GM18499 (cell line): Measurements from ENCODE around the gene HS6ST2.
A peak's percentile ranks its signal among the peaks of the same experiment; 100 is the strongest.

Experiments used
- ATAC-seq: cut with Tn5 transposase; IDR thresholded peaks from one replicate; pipeline ENCODE4 v1.9.1; 2021; ENCODE audit warnings: moderate number of reproducible peaks; ENCODE audit not compliant: insufficient read depth, unreplicated experiment

Gene HS6ST2

DNA sequence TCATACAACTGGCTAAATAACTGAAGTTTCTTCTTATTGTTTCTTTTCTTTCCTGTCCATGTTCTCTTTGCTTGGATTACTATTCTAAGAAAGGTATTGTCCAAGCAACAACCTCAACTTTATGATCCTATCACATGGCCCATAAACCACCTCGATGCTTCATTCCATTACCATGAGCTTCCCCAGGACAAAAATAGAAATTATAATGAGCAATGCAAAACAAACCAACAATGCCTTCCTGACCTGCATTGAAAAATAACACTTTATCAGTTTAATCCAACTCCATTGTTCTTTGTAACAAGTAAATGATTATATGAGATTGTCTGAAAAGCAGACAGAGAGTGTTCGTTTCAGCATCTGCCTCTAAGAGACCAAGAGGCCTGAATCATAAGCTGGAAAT is 148.8 kb downstream of the HS6ST2 start:
- ATAC-seq, result no peak

DNA sequence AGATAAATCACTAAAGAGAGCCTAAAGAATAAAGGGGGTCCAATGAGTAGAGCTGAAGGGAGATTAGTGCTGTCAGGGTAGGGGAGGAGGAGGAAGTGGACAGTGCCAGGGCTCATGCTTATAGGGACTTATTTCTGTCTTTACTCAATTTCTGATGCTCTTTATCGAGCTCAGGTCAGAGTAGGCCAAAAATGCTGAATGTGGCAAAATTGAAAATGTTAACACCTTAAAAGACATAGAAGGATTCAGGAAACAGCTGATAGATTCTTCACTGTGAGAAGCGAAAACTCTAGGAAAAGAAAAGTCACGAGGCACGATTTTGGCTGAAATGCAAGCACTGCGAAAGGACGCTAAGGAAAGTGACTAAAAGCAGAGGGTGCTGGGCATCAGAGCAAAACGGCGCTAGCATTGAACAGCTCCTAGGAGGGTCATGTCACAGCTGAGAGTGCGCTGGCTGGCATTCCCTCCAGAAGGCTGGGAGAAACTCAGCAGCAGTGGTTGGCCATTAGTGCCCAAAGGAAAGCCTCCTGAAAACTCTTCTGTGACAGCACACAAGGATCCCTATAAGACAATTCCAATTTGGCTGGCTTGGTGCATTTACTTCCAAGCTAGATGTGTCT is 150.9 kb downstream of the HS6ST2 start:
- ATAC-seq, result no peak

- ATAC-seq, result peak; percentile 65
Measured at GRCh38 chrX:132802033-132802432, 156.4 kb downstream of the HS6ST2 start.

DNA sequence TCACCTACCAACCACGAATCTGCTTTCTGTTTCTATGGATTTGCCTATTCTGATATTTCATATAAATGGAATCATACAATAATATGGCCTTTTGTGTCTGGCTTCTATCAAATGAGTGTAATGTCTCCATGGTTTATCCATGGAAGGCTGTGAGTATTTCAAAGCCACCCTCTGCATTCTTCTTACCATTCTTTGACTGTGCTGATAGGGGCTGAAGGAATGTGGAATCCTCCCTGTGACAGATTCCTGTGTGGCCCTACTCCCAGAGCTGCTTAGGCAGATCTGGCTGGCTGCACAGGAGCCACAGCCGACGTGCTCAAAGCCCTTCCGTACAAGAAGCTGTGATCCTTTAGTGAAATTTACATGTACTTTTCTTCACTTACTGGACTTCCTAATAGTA is 163.2 kb downstream of the HS6ST2 start:
- no peak for ATAC-seq

DNA sequence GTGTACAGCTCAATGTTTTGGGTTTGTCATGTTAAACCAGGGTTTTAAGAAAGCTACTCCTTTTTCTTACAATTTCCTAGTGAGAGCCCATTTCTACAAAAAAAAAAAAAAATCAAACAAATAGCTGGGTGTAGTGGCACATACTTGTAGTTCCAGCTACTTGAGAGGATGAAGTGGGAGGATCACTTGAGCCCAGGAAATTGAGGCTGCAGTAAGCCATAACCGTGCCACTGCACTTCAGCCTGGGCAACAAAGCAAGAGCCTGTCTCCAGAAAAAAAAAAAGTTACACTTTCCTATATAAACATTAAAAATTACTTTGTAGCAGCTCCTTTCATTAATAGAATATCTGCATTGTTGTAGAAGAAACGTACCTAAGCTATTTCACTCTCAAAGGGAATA is 166.7 kb downstream of the HS6ST2 start:
- ATAC-seq, result no peak

DNA sequence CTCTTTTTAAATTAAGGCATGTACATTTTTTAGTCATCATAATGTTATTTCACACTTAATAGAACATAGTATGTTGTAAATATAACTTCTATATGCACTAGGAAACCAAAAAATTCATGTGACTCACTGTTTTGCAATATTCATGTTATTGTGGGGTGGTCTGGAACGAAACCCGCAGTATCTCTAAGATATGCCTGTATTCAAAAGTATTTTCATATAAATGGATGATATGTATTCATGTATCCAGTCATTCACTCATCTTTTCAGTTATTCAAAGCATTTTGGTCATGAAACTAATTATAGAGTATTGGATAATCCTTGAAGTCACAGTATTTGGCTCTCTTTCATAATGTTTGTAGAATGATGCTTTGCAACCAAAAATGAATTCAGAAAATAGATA is 168.1 kb downstream of the HS6ST2 start:
- ATAC-seq, result no peak

GRCh38 chrX:132786217-132786616 is 172.2 kb downstream of the HS6ST2 start:
- no peak for ATAC-seq

GRCh38 chrX:132778917-132779316 is 179.5 kb downstream of the HS6ST2 start:
- no peak for ATAC-seq

GRCh38 chrX:132776486-132777210 is 181.8 kb downstream of the HS6ST2 start:
- ATAC-seq, result no peak

GRCh38 chrX:132775263-132775823 is 183.1 kb downstream of the HS6ST2 start:
- ATAC-seq, result no peak

DNA sequence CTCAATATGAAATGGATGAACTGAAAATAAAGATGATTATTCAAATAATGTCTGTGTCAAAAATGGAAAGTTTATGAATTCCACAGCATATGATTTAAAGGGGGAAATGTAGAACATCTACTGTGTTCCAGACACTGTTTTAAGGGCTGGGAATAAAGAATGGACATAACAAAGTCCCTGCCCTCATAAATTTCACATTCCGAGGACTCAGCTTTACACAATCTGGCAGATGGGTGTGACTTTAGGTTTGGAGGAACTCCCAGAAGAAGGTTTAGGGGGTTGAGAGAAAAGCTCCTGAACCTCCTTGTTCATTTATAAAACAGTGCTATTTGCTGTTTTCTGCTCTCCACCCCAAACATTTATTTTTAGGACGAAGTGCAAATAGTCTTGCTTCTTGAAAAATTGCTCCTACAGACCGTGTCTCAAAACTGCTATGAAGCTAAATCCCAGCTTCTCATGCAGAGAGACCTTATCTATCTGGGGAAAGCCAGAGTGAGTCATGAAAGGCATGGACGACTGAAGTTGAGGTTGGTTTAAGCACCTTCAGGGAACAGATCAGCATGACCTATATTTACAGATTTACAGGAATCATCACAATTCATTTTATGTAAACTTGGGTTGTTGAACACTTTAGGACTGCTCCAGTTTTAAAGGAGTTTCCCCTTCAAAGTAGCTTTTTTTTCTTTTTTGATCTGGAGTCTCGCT is 184.3 kb downstream of the HS6ST2 start:
- ATAC-seq, result no peak

DNA sequence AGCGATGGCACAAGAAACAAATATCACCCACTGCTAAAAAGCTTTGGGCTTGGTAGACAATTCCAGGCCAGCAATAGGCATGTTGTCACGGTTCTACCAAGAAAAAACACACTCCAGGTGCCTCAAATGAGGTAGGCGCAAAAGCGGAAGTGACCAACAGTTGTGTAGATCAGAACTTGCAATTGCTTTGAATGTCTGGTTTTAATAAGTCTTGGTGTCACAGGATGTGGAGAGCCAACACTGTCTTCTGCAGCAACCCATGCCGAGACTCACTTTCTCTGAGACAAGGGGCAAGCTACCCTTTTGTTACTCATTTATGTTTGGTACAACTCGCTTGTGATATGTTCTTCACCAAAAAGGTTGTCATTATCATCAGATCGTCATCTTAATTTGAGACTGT is 188.8 kb downstream of the HS6ST2 start:
- ATAC-seq, result no peak

DNA sequence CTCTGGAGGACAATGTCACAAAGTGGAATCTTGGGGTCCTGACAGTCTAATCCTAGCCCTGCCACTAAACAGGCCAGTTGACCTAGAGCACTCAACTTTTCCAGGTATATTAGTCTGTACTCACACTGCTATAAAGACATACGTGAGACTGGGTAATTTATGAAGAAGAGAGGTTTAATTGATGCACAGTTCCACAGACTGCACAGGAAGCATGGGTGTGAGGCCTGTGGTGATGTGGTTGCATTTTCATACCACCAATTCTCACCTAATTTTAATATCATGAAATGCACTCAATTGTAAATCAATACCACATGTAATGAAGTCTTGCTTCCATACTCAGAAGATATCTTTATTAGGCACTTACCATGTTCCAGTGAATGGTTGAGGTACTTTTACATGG is 192.0 kb downstream of the HS6ST2 start:
- no peak for ATAC-seq

DNA sequence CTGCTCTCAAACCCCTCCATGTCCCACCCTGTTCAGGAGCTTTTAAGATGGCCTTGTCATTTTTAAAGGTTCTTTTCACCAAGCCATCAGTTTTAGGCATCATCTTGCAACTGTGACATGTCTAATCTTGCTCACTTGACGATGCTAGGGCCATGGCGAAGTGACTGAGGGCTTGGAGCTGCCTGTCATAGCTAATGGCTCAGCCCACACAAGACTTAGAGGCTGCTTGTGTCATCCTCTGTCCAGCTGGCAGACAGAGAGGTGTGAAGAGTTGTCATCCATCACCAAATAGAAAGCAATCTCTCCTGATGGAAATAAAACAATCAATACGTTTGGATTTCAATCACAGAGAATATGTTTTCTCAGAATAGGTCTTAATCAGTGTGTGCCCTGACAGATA is 194.9 kb downstream of the HS6ST2 start:
- no peak for ATAC-seq

GRCh38 chrX:132758759-132759158 is 199.7 kb downstream of the HS6ST2 start:
- ATAC-seq, result no peak

DNA sequence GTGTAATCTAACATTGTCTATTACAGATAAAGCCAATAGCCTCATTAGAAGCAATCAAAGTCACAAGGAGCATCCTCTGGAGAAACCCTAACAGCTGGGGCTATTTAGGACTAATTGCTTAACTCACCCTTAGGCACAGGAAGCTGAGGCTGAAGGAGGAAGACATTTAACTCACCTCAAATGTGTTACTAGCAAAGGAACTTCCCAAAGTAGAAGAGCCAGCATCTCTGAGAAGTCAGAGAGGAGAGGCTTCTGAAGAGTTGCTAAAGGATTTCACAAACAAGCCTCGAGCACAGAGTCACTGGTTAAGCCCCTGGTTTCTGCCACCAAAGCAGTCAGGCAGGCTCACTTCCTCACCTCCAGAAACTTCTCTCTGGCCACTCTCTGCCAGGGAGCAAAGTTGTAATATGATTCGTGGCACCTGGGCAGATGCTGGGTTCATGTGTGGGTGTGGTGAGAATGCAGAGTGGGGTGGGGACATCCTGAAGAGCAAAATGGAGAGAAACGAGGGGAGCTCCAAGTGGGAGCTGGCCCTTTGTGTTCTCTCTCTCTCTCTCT is 201.3 kb downstream of the HS6ST2 start:
- no peak for ATAC-seq

- no peak for ATAC-seq
Measured at GRCh38 chrX:132756439-132756838, 202.0 kb downstream of the HS6ST2 start.

GRCh38 chrX:132751063-132751690 is 207.3 kb downstream of the HS6ST2 start:
- no peak for ATAC-seq

DNA sequence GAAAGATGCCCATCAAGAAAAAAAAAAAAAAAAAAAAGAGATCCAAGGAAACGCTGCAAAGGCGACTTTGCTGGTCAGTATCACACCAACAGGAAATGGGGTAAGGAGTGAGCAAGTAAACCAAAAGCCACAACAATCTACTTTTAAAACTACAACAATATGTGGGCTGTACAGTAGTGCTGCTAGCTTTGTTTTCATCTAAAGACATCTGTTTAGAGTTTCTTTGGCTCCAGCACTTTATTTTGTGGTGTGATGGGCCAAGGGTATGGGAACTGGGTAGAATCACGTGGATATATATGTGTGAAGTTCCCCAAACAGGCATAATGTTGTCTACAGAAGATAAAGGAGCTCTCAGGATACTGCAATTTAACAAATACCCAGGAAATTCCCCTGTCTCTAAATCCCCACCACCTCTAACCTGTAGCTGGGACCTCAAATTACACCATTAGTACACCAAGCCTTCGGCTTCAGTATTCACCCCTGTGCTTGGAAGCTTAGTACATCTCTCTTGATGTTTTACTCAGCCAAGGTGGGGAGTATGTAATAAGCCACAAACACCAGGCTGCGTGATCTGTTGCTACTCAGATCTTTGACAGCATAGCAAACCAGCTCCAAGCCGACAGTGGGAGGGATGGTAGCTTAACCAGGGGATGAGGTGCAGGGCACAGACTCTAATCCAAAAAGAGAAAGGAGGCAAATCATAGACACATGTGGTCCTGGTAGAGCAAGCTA is 207.9 kb downstream of the HS6ST2 start:
- ATAC-seq, result no peak

- no peak for ATAC-seq
Measured at GRCh38 chrX:132749406-132749805, 209.0 kb downstream of the HS6ST2 start.
